GM18907 (cell line): Measurements from ENCODE around the gene NFATC1.

ENCODE experiments used
- ATAC-seq: cut with Tn5 transposase; IDR thresholded peaks from one replicate; pipeline ENCODE4 v1.9.1; 2021; ENCODE audit warnings: mild to moderate bottlenecking, moderate library complexity; ENCODE audit not compliant: unreplicated experiment

NFATC1 gene

GRCh38 chr18:79438898-79439627 lies 43.3 kb downstream of the NFATC1 start:
- no peak for ATAC-seq

GRCh38 chr18:79439628-79440023 lies 43.9 kb downstream of the NFATC1 start:
- no peak for ATAC-seq

- no peak for ATAC-seq
These were observed 44.8 kb downstream of the NFATC1 start for GRCh38 chr18:79440316-79441110.

GRCh38 chr18:79441420-79441819 lies 45.7 kb downstream of the NFATC1 start:
- ATAC-seq, result no peak

GRCh38 chr18:79442508-79443221 lies 46.9 kb downstream of the NFATC1 start:
- ATAC-seq, result no peak

- no peak for ATAC-seq
These were observed 49.5 kb downstream of the NFATC1 start for GRCh38 chr18:79445221-79445620.

GRCh38 chr18:79445696-79446561 lies 50.2 kb downstream of the NFATC1 start:
- ATAC-seq, result no peak

GRCh38 chr18:79446931-79447330 lies 51.2 kb downstream of the NFATC1 start:
- no peak for ATAC-seq

GRCh38 chr18:79447703-79448367 lies 52.1 kb downstream of the NFATC1 start:
- ATAC-seq, result no peak

GRCh38 chr18:79448621-79449020 lies 52.9 kb downstream of the NFATC1 start:
- no peak for ATAC-seq

- no peak for ATAC-seq
These were observed 54.0 kb downstream of the NFATC1 start for GRCh38 chr18:79449551-79450288.

- no peak for ATAC-seq
These were observed 54.8 kb downstream of the NFATC1 start for GRCh38 chr18:79450289-79451080.

GRCh38 chr18:79451237-79452125 lies 55.8 kb downstream of the NFATC1 start:
- no peak for ATAC-seq

GRCh38 chr18:79452190-79452990 lies 56.7 kb downstream of the NFATC1 start:
- no peak for ATAC-seq

- ATAC-seq, result no peak
These were observed 57.4 kb downstream of the NFATC1 start for GRCh38 chr18:79452991-79453645.
